Peyer's patch (tissue), 4 donors: ENCODE data around the gene SRGAP2C.
"Not testable (repeated sequence)": the region's sequence is repeated elsewhere in the genome, so short reads cannot be mapped to it uniquely, and the experiment has no call there.

Source experiments
- CTCF ChIP-seq, 6 experiments: fragments of 450-650 bp in 4 of 6; fragments of 200-600 bp in 2 of 6; sonication (generic) in 1 of 6; IDR thresholded peaks; one replicate each; pipeline ENCODE4 v1.5.1; 2017 to 2019; ENCODE audit warnings: antibody characterized with exemption in 6 of 6, mild to moderate bottlenecking in 3 of 6, moderate library complexity in 1 of 6
- POLR2A ChIP-seq, 2 donors: fragments of 450-650 bp; IDR thresholded peaks; one replicate each; pipeline ENCODE4 v1.5.1; 2017; ENCODE audit warnings: antibody characterized with exemption in 2 of 2, mild to moderate bottlenecking in 2 of 2, moderate library complexity in 2 of 2

- TF ChIP-seq CTCF, POLR2A (IDR thresholded peaks at IDR 0.05): not testable (repeated sequence)
These were observed 123.0 kb downstream of the SRGAP2C start for GRCh38 chr1:121307759-121308158.
